Measurements from ENCODE around the gene SCAF8.
A peak's percentile ranks its signal among the peaks of the same experiment; 100 is the strongest.
"Not testable (repeated sequence)": the region's sequence is repeated elsewhere in the genome, so short reads cannot be mapped to it uniquely, and the experiment has no call there.

The SCAF8 gene

DNA sequence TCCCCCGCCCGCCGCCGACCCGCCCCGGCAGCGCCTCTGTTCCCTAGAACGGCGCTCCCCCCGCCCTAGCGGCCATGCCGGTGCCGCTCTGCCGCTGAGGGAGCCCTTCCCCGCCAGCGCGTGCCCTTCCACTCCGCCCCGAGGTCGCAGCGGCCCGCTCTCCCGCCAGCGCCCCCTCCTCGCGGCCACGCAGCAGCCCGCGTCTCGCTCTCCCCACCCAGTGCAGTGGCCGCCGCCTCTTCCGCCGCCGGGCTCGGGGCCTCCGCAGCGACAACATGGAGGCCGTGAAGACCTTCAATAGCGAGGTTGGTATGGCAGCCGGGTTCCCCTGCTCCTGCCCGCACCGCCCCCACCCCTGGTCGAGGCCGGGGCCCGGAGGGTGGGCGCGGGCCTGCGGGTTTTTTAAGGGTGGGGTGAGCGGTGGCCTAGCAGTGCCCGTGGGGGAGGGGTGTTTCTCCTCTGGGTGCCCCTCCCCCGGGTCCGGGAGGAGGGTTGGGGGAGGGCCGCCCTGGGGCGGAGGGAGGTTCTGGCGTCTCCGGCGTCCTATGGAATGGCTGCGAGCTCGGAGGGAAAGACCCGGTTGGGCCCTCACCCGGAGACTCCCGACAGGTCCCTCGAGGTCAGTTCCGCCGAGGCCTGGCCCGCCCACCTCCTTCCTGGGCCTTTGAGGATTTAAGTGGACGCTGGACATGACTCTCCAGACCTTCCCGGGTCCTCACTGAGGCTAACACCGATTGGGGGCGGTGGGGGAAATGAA, 588 bp downstream of the SCAF8 start:
- DNase-seq: peak; percentile 57 to 85 (median 70)

GRCh38 chr6:154736618-154737259, 3.5 kb downstream of the SCAF8 start:
- no peak for DNase-seq

DNA sequence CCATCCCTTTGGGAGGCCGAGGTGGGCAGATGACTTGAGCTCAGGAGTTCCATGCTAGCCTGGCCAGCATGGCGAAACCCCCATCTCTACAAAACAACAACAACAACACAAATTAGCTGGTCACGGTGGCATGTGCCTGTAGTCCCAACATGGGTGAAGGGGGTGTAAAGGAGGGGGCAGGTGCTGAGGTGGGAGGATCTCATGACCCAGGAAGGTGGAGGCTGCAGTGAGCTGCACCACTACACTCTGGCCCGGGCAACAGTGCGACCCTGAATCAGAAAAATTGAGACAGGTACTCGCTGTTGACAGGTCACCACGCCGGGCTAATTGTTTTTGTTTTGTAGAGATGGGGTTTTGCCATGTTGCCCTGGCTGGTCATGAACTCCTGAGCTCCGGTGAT, 4.2 kb downstream of the SCAF8 start:
- DNase-seq: no peak

GRCh38 chr6:154738551-154738961, 5.3 kb downstream of the SCAF8 start:
- DNase-seq: no peak

DNA sequence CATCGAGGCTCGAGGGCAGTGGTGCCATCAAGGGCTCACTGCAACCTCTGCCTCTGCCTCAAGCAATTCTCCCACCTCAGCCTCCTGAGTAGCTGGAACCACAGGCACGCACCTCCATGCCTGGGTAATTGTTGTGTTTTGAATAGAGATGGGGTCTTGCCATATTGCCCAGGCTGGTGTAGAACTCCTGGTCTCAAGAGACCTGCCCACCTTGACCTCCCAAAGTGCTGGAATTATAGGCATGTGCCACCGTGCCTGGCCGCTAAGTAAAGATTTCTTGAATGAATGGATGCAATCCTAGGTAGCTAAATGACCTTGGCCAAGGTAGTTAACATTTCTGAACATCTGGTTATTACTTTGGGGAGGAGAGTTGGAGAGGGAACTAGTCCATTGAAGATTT, 7.4 kb downstream of the SCAF8 start:
- no peak for DNase-seq

- no peak for DNase-seq
Measured at GRCh38 chr6:154742891-154743290, 9.7 kb downstream of the SCAF8 start.

DNA sequence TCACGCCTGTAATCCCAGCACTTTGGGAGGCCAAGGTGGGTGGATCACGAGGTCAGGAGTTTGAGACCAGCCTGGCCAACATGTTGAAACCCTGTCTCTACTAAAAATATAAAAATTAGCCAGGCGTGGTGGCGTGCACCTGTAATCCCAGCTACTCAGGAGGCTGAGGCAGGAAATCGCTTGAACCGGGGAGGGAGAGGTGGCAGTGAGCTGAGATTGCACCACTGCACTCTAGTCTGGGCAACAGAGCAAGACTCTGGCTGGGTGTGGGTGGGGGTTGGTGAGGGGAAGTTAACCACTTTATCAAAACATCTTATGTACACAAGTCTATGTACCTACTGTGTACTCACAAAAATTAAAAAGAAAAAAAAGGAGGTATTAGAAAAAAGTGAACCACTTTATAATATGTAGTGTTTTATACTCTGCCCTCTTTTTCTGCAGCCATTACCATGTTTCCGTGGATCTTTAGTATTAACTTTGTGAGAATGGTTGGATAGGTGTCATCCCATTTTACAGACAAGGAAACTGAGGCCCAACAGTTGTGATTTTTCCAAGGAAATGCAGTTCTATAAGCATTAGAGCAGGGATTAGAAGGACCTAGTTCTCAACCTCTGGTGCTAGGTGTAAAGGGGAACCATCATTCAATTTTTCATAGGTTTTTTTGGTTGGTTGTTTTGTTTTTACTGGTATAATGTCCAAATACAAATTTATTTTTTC, 11.0 kb downstream of the SCAF8 start:
- not testable (repeated sequence) for DNase-seq

DNA sequence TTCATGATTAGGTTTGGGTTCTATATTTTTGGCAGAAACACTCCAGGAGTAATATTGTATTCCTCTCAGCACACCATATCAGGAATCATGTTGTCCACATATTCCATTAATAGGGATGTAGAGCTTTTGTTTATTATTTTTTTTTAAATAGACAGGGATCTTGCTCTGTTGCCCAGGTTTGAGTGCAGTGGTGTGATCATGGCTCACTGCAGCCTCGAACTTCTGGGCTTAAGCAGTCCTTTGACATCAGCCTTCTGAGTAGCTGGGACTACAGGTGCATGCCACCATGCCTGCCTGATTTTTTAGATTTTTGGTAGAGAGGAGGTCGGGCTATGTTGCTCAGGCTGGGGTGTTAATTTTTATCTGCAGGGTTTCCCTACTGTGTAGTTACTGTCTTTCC, 12.0 kb downstream of the SCAF8 start:
- DNase-seq: no peak

GRCh38 chr6:154749341-154749740, 16.1 kb downstream of the SCAF8 start:
- DNase-seq: no peak

GRCh38 chr6:154751011-154751800, 18.0 kb downstream of the SCAF8 start:
- no peak for DNase-seq

GRCh38 chr6:154752022-154752421, 18.8 kb downstream of the SCAF8 start:
- no peak for DNase-seq

DNA sequence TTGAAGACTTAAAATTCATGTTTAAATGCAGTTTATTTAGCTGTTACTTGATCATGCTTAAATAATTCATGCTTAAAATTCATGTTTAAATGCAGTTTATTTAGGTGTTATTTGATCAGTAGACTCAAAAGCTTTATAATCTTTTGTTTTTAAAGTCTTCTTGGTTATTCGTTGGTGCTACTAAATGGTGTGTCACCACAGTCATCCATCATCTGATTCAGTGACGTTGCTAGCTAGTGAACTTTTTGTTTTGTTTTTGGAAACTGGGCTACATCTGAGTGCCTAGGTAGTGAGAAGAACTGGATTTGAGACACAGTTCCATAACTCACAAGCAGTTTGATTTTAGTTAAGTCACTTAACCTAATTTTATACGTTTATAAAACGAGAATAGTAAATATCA, 20.9 kb downstream of the SCAF8 start:
- no peak for DNase-seq

GRCh38 chr6:154757352-154758050, 24.3 kb downstream of the SCAF8 start:
- no peak for DNase-seq

DNA sequence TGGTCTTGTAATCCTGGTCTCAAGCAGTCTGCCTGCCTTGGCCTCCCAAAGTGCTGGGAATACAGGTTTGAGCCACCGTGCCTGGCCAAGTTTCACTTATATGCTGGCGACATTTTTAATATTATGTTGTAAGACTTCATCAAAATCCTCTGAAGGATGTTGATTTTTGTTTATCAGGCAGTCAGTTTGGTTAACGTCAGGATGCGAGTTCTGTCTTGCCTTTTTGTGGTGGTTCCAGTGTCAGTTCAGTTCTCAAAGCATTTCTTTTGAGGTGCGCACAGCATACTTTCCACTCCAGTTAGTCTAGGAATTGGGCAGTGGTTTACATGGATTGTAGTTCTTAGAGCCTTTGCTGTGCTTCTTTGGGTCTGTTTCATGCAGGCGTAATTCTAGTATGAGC, 24.9 kb downstream of the SCAF8 start:
- no peak for DNase-seq

DNA sequence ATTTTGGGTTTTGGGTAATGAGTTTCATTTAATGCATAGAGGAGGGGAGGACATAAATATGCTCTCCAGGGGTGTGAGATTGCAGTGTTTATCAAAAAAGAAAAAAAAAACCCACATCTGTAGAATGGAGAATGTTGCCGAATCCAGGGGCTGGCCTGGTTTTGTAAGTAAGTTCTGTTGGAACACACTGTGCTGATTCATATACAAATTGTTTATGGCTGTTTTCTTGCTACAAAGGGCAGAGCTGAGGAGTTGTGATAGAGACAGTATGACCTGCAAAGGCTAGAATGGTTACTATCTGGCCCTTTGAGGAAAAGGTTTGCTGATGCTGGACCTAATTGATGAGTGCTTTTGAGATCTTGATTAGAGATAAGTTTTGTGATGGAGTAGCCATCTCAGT, 30.4 kb downstream of the SCAF8 start:
- DNase-seq: no peak

DNA sequence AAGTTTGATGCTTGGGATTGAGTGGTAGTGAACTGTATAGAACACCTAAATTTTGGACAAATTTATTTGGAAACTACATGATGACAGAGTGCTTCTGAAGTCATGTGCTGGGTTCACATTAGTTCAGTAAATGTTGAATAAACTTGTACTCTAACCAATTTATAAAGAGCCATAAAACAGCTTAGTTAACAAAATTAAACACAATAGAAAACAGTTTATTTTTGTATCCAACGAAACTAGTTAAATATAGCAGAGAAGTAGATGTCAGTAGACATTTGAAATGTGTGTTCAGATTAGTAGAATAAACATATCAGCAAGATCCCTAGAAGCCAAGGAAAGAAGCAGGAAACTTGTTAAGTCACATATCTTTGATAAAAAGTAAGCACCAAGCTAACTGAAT, 32.1 kb downstream of the SCAF8 start:
- DNase-seq: no peak

DNA sequence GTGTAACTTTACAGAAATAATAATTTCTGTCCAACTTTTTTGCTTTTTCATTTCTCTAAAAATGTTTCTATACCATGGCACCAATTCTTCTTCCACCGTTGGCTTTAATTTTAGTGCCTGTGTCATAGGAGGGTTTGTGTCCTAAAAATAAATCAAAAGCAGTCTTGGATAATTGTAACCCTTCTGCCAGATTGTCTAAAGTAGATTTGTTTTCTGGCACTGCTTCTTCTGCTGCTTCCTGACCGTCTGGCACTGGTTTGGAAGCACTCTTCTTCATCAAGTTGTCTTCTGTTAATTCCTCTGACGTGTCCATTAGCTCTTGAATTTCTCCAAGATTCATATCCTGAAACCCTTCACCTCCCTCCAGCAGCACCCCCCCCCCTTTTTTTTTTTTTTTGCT, 33.1 kb downstream of the SCAF8 start:
- DNase-seq: no peak

DNA sequence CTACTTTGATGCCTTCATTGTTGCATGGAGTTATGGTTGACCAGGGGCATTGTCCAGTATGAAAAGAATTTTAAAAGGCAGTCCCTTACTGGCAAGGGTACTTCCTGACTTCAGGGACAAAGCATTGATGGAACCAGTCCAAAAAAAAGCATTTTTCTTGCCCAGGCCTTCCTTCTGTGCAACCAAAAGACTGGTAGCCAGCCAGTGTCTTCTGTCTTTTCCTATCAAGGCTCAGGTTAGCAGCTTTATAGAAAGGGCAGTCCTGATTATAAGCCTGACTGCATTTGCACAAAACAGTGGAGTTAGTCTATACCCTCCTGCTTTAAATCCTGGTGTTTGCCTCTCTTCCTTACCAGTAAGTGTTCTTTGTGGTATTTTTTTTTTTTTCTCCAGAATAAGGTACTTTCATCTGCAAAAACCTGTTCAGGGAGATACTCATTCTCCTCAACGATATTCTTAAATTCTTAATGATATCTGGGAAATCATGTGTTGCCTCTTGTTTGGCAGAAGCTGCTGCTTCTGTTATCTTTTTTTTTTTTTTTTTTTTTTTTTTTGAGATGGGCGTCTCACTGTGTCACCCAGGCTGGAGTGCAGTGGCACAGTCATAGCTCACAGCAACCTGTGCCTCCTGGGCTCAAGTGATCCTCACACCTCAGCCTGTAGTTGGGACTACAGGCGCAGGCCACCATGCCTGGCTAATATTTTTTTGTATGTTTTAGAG, 33.9 kb downstream of the SCAF8 start:
- DNase-seq: no peak

GRCh38 chr6:154768280-154768679, 35.1 kb downstream of the SCAF8 start:
- no peak for DNase-seq

DNA sequence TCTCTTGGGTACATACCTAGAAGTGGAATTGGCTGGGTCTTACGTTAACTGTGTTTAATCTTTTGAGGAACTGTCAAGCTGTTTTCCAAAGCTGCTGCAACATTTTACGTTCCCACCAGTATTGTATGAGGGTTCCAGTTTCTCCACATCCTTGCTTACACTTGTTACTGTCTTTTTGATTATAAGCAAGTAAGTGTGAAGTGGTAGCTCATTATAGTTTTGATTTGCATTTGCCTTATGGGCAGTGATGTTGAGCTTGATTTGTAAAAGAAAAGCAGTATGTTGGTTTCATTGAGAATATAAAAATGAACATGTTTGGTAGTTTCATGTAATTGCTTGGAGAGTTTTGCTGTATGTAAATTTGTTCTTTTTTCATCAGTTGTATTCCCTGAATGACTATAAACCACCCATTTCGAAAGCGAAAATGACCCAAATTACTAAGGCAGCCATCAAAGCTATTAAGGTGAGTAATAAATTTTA, 40.4 kb downstream of the SCAF8 start:
- DNase-seq: no peak

- not testable (repeated sequence) for DNase-seq
Measured at GRCh38 chr6:154779157-154779556, 45.9 kb downstream of the SCAF8 start.

GRCh38 chr6:154782193-154782592, 49.0 kb downstream of the SCAF8 start:
- no peak for DNase-seq

All from activated naive CD4-positive, alpha-beta T cell (primary cell).